Measurements from ENCODE around the gene JPH3. TPM values are rescaled to one million over a fixed set of nuclear protein-coding genes. Genes with fewer than 3 reads are reported as not detected.

JPH3 gene
- total and polyA plus RNA-seq, 10 of the 15 experiments (the other 5 are each of a cell fraction or from before 2014, with no cell fraction given), result 0.05 TPM; not detected in 9

GRCh38 chr16:87704754-87705353 is 102.5 kb downstream of the JPH3 start (continued):
- TF ChIP-seq NR2C2 (IDR thresholded peaks at IDR 0.05; ENCODE audit: borderline replicate concordance, control insufficient read depth, insufficient read length, low read depth), result no peak
- no peak for TF ChIP-seq CREB1 (IDR thresholded peaks at IDR 0.05; ENCODE audit: low read depth)
- TF ChIP-seq RELA (IDR thresholded peaks at IDR 0.05; ENCODE audit: borderline replicate concordance, partially characterized antibody), result no peak
- no peak for TF ChIP-seq PRDM15 (CRISPR knock-in tag; IDR thresholded peaks at IDR 0.05)
- TF ChIP-seq RCOR1 (conservative IDR thresholded peaks at IDR 0.05; ENCODE audit: low read depth, low read length), result no peak
- TF ChIP-seq SIX5 (IDR thresholded peaks at IDR 0.05; ENCODE audit: low read depth, low read length, severe bottlenecking), result no peak

GRCh38 chr16:87705771-87706277 is 103.5 kb downstream of the JPH3 start:
- no peaks in the 10 kb centered on the region for H3K27me3 ChIP-seq (replicated peaks in 1 of 2; ENCODE audit: control insufficient read depth in 2 of 2, insufficient read depth in 2 of 2, low read length in 1 of 2)
- ATAC-seq (no peak), FAIRE-seq (no peak), DNase-seq (ENCODE audit: low read depth, low spot score) (no peak)
- H3K27ac ChIP-seq (ENCODE audit: control insufficient read depth, insufficient read depth), result no peak overlapping the region
- H3K79me2 ChIP-seq (ENCODE audit: control insufficient read depth, insufficient read depth, low read length), result no peaks in the 10 kb centered on the region
- H3K36me3 ChIP-seq (ENCODE audit: control insufficient read depth in 2 of 2, insufficient read depth in 2 of 2, low read length in 1 of 2), result peaks cover 11 to 30% of the 10 kb centered on the region in 2 experiments; a peak in 3 of 4 replicates
- CTCF ChIA-PET, result no interaction called here
- no peak overlapping the region for H2AFZ ChIP-seq (ENCODE audit: control insufficient read depth, low read depth, low read length)
- no peak overlapping the region for H3K4me2 ChIP-seq (ENCODE audit: control insufficient read depth, insufficient read depth)
- peaks cover 26% of the 10 kb centered on the region for H3K4me1 ChIP-seq (ENCODE audit: control insufficient read depth, insufficient read depth, low read length)
- H3K9ac ChIP-seq (ENCODE audit: control insufficient read depth, insufficient read depth, low read length), result no peak overlapping the region
- in situ Hi-C loops (cut with MboI) (no loop called here), intact Hi-C loops (cut with micrococcal nuclease; ENCODE audit: unreplicated experiment) (no loop called here)
- no peak for TF ChIP-seq EP300 (IDR thresholded peaks at IDR 0.05; ENCODE audit: borderline replicate concordance in 1 of 2, control insufficient read depth in 1 of 2, low read depth in 2 of 2, low read length in 2 of 2)
- TF ChIP-seq CREM (IDR thresholded peaks at IDR 0.05; ENCODE audit: low read depth), result no peak
- TF ChIP-seq ZNF24 (IDR thresholded peaks at IDR 0.05), result no peak
- no peak for TF ChIP-seq BCLAF1 (IDR thresholded peaks at IDR 0.05)
- no peak for TF ChIP-seq PML (IDR thresholded peaks at IDR 0.05; ENCODE audit: low read length)
- no peak for TF ChIP-seq NR2C2 (IDR thresholded peaks at IDR 0.05; ENCODE audit: borderline replicate concordance, control insufficient read depth, insufficient read length, low read depth)
- TF ChIP-seq STAT1 (conservative IDR thresholded peaks at IDR 0.05), result no peak
- POLR2A ChIA-PET, result no interaction called here
- 95% methylated on average over 30 of the region's 31 CpGs for WGBS (ENCODE audit: insufficient coverage, insufficient replicate concordance, low lambda C conversion rate, missing lambda C conversion rate)
- no TSS peak for BruUV-seq (replicated peaks)
- SMC1A ChIA-PET (ENCODE audit: uncharacterized antibody, unreplicated experiment), result no interaction called here
- H3K4me3 ChIP-seq, result no peak overlapping the region
- RAD21 ChIA-PET (ENCODE audit: unreplicated experiment), result interaction anchor here (0.6 kb wide), 1 partner anchor 170 kb away, joined by 4 read pairs; no protein-coding TSS in a partner anchor
- no peaks in the 10 kb centered on the region for H4K20me1 ChIP-seq (ENCODE audit: control insufficient read depth, insufficient read depth)
- no peaks in the 10 kb centered on the region for H3K9me3 ChIP-seq (replicated peaks; ENCODE audit: control insufficient read depth, insufficient read depth, low read length)

Data from GM12878 (cell line).